SK-N-SH treated with all-trans-retinoic acid at 6 μM for 48 hours (cell line): ENCODE data around the gene KLF15.

Experiments used
- ARNTL ChIP-seq: fragments of 450-650 bp; formaldehyde crosslinking; IDR thresholded peaks from 2 replicates; pipeline ENCODE4 v1.5.0; 2020; ENCODE audit warnings: low read depth, mild to moderate bottlenecking, moderate library complexity, borderline replicate concordance
- BACH2 ChIP-seq: fragments of 250-450 bp; sonication (Bioruptor Pico); IDR thresholded peaks from 2 replicates; pipeline ENCODE4 v1.9.0; 2021; ENCODE audit warnings: mild to moderate bottlenecking, borderline replicate concordance
- ESRRG ChIP-seq: fragments of 250-450 bp; sonication (Bioruptor Pico); IDR thresholded peaks from 2 replicates; pipeline ENCODE4 v1.6.1; 2021; ENCODE audit warnings: mild to moderate bottlenecking
- GLIS3 ChIP-seq: fragments of 250-450 bp; sonication (Bioruptor Pico); IDR thresholded peaks from 2 replicates; pipeline ENCODE4 v1.5.0; 2020; ENCODE audit warnings: mild to moderate bottlenecking, moderate library complexity
- OSR1 ChIP-seq: fragments of 250-450 bp; sonication (Bioruptor Pico); IDR thresholded peaks from 2 replicates; pipeline ENCODE4 v1.8.0; 2022; ENCODE audit warnings: moderate library complexity, mild to moderate bottlenecking, inconsistent platforms
- PPARA ChIP-seq: fragments of 250-450 bp; sonication (Bioruptor Pico); IDR thresholded peaks from 2 replicates; pipeline ENCODE4 v1.5.0; 2020; ENCODE audit warnings: mild to moderate bottlenecking, borderline replicate concordance
- SNAI2 ChIP-seq: fragments of 250-450 bp; sonication (Bioruptor Pico); IDR thresholded peaks from 2 replicates; pipeline ENCODE4 v1.5.0; 2020; ENCODE audit warnings: mild to moderate bottlenecking, moderate library complexity
- TCF4 ChIP-seq: fragments of 250-450 bp; sonication (Bioruptor Pico); IDR thresholded peaks from 2 replicates; pipeline ENCODE4 v1.8.0; 2021; ENCODE audit warnings: mild to moderate bottlenecking, moderate library complexity, borderline replicate concordance
- ZFP3 ChIP-seq: fragments of 250-450 bp; sonication (Bioruptor Pico); IDR thresholded peaks from 2 replicates; pipeline ENCODE4 v1.5.0; 2020; ENCODE audit warnings: mild to moderate bottlenecking, moderate library complexity
- ZNF8 ChIP-seq: fragments of 450-650 bp; formaldehyde crosslinking; IDR thresholded peaks from 2 replicates; pipeline ENCODE4 v1.5.0; 2020; ENCODE audit warnings: mild to moderate bottlenecking, moderate library complexity
- TF ChIP-seq, protein P1 (sequence below): fragments of 250-450 bp; sonication (Bioruptor Pico); IDR thresholded peaks from 2 replicates; pipeline ENCODE4 v1.5.1; 2020; ENCODE audit warnings: low read depth, mild to moderate bottlenecking, moderate library complexity
- TF ChIP-seq, protein P2 (sequence below): fragments of 250-450 bp; sonication (Bioruptor Pico); IDR thresholded peaks from 2 replicates; pipeline ENCODE4 v1.8.0; 2020; ENCODE audit warnings: mild to moderate bottlenecking, moderate library complexity, borderline replicate concordance

DNA sequence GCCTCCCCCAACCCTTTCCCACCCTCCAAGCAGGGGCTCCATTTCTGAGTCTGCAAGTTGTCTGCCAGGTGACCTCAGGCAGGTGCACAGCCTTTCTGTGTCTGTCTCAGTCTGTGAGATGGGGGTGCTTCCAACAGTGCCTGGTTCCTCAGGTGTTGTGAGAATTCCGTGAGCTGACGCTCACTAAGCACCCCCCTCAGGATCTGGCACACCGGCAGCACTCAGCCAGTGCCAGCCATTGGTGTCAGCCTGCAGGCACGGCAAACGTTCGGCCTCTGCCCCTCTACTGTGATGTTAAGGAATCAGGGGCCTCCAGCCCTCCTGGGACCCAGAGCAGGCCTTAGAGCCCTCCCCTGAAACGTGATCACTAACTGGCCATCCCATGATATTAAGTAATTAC, 2.4 kb downstream of the KLF15 start:
- TF ChIP-seq, protein P1, sequence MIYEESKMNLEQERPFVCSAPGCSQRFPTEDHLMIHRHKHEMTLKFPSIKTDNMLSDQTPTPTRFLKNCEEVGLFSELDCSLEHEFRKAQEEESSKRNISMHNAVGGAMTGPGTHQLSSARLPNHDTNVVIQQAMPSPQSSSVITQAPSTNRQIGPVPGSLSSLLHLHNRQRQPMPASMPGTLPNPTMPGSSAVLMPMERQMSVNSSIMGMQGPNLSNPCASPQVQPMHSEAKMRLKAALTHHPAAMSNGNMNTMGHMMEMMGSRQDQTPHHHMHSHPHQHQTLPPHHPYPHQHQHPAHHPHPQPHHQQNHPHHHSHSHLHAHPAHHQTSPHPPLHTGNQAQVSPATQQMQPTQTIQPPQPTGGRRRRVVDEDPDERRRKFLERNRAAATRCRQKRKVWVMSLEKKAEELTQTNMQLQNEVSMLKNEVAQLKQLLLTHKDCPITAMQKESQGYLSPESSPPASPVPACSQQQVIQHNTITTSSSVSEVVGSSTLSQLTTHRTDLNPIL: no peak
- TF ChIP-seq BACH2 (CRISPR knock-in tag) (no peak), ESRRG (CRISPR knock-in tag) (no peak), GLIS3 (CRISPR knock-in tag) (no peak), OSR1 (CRISPR knock-in tag) (no peak), ZNF8 (CRISPR knock-in tag) (no peak), PPARA (CRISPR knock-in tag) (no peak), ARNTL (CRISPR knock-in tag) (no peak), ZFP3 (CRISPR knock-in tag) (no peak), SNAI2 (no peak), TCF4 (CRISPR knock-in tag) (no peak)
- TF ChIP-seq, protein P2, sequence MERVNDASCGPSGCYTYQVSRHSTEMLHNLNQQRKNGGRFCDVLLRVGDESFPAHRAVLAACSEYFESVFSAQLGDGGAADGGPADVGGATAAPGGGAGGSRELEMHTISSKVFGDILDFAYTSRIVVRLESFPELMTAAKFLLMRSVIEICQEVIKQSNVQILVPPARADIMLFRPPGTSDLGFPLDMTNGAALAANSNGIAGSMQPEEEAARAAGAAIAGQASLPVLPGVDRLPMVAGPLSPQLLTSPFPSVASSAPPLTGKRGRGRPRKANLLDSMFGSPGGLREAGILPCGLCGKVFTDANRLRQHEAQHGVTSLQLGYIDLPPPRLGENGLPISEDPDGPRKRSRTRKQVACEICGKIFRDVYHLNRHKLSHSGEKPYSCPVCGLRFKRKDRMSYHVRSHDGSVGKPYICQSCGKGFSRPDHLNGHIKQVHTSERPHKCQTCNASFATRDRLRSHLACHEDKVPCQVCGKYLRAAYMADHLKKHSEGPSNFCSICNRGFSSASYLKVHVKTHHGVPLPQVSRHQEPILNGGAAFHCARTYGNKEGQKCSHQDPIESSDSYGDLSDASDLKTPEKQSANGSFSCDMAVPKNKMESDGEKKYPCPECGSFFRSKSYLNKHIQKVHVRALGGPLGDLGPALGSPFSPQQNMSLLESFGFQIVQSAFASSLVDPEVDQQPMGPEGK (CRISPR knock-in tag): no peak
